ENCODE results near the gene EFHD1.
"Not testable (repeated sequence)": the region's sequence is repeated elsewhere in the genome, so short reads cannot be mapped to it uniquely, and the experiment has no call there.

EFHD1 gene

DNA sequence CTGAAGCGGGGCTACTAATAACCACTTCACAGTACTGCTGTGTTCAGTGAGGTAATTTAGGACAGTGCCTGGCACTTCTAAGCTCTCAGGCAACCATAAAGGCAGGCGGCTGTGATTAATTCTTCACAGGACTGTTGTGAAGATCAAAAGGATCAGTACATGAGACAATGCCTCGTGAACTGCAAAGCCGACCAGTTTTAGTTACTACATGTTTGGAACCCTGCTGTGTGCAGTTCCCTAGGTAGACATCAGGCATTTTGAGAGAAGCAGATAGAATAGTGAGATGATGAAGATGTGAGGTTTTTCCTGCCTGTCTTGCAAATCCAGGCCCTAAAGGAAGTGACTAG is 19.1 kb downstream of the EFHD1 start:
- no peak for DNase-seq (ENCODE audit: low spot score)

DNA sequence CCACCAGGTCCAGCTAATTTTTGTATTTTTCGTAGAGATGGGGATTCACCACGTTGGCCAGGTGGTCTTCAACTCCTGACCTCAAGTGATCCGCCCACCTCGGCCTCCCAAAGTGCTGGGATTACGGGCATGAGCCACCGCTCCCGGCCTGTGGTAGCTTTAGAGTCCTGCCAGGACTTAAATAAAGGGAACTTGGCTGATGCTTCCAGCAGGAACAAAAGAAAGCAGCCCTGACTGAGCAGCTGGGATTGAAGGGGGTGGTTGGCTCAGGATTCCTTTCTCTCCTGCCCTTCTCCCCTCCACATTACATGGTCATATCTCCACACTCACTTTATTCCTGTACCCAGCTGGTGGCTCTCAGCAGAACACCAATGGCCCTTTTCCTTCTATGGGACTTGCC is 20.0 kb downstream of the EFHD1 start:
- no peak for DNase-seq (ENCODE audit: low spot score)

DNA sequence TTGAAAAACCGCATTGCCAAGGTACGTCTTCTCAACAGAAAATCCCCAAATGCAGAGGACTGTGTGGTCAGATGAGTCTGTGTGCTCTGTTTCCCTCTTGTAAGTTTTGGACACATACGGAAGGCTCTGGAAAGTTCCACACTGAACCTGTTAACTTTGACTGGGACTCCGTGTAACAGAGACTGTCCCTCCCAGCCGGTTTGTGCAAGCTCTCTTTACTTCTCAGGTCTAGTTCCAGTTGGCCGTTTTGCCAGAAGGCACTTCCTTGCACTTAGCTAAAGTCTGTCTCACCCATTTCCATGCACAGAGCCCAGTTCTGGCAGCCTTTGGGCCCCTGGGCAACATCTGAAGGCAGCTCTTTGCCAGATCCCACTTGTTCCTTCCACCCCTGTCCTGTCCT is 22.0 kb downstream of the EFHD1 start:
- DNase-seq (ENCODE audit: low spot score) = no peak

DNA sequence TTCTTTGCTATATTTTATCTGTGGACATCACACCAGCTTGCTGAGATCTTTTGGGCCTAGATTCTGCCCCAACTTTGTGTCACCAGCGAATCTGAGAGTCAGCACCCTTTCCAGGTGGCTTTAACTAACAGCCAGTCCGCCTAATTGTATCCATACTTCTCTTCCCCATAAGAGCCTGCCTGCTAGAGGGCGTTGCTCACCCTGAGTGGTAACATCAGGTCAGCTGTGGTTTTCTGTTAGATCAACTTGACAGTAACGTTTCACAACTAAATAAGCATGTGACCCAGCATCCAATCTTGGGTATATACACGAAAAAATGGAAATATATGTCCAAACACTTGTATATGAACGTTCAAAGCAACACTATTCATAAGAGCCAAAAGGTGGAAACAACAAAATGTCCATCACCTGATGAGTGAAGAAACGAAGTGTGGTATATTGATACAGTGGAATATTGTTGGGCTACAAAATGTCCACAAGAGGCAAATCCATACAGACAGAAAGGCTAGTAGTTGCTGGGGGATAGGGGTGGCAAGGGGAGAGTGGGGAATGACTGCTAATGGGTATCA is 24.9 kb downstream of the EFHD1 start:
- peak; percentile 45 for DNase-seq (ENCODE audit: low spot score)

DNA sequence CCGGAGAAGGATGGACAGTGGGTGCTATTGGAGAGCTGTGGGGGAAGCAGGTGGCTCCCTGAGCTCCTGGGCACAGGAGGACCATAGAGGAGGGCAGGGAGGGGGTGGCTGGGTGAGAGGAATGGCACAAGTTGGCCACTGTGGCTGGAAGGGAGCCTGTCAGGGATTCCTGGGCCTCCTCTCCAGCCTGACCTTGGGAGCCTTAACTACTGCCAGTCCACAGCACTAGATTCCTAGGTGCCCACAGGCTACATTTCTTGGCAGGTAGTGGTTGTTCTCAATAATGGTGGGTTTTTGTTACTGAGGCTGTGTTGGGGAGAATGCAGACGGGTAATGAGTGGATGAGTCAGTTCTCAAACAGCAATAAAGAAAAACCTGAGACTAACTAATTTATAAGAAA is 26.0 kb downstream of the EFHD1 start:
- no peak for DNase-seq (ENCODE audit: low spot score)

DNA sequence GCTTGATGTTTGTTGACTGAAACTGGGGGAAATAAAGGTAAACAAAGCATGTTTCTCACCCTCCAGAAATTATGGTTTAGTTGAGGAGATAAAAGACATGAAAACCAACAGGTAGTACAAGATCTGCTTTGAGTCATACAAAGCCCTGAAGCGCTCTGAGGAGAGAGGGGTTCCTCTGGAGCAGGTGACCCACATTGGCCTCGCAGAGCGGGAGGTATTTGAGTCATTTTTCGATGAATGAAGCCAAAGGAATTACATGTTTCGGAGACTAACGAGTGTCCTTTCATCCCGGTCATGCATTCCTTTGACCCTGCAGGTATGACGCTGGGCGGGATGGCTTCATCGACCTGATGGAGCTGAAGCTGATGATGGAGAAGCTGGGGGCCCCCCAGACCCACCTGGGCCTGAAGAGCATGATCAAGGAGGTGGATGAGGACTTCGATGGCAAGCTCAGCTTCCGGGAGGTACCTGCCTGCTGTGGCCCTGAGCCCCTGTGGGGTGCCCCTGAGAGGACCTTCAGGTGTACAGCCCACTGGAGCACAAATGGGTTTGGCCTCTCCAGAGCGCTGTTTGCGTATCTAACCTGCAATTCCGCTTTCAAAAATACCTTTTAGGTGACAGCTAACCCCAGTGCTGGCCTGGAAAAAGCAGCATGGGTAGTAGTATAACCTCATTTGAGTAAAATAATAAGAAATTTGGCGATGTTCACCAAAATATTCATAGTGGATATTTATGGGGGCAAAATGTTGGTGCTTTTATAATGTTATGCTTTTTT is 29.3 kb downstream of the EFHD1 start:
- no peak for DNase-seq (ENCODE audit: low spot score)

DNA sequence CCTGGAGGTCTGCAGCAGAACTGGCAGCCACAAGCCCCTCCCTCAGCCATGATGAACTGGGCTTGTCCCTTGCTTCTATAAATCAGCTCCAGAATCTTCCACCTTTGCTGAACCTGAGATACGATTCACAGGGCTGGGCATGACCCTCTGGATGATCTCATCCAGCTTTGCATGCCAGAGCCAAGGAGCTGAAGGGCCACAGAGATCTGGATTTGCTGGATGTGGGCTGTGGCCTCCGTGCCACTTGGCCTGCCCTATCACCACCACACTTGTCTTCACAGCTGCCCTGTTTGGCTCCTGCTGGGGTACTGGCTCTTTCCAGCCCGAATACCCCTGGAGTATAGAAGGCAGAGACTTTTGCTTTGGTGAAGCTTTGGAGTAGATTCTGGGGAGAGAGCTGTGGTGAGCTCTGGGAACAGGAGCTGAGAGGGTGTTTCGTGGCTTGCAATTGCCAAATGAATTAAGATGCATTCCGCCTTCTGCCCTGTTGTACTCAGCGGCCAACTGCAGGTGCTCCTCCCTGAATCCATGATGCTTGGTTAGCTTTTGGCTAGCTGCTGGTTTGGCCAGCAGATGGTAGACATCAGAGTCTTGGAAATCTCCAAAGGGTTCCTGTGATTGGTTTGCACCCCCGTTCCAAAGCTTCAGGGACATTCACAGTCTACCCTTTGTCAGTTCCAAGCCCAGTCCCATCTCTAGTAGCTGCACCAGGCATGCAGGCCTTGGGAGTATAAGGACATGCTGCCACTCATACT is 32.8 kb downstream of the EFHD1 start:
- peak; percentile 11 for DNase-seq (ENCODE audit: low spot score)

DNA sequence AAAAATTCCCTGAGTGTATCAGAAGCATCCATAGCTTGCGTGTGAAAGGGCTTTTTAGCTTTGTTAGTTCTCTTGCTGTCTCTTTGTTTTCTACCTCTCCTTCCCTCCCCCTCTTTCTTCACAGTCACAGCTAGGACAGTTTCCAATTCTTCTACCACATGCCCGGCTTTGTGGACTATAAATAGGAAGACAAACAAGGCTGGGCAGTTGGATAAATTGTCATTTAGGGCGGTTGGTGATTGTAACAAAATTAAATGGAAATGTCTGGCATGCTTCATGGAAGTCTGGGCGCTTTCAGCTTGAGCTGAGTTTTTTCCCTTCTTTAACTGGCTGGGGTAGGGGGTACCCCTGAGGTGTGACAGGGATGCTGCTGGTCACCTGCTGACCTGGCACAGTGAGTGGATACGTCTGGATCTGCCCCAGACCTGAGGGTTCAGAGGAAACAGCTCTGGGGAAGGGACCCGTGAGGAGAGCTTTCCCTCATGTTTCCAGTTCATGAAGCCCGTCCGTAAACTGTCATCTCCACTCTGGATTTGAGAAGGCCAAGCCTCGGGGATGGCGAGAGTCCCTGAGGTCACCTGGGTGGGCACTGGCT is 34.7 kb downstream of the EFHD1 start:
- peak; percentile 14 for DNase-seq (ENCODE audit: low spot score)

DNA sequence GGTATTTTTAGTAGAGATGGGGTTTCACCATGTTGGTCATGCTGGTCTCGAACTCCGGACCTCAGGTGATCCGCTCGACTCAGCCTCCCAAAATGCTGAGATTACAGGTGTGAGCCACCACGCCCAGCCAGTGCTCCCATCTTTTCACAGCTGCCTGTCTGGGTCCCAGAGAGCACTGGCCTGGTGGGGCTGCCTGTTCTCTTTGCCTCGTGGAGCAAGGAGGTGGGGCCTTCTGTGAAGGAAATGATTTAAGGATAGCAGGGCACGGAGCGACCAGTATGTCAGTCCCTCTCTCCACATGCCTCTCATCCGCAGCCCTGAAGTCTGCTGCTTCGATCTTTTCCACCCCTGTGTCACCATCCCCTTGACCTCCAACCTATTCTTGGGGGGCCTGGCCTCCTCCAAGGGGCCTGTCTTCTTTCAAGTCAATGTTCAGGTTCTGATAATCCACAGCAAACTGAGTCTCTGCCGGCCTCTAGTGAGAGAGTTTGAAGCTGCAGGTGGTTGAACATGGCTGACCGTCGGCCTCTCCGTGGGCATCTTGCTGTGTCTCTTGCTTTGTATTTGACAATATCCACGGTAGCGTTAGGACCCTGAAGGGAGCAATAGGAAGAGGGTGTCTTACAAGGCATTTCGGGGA is 35.5 kb downstream of the EFHD1 start:
- DNase-seq (ENCODE audit: low spot score) = peak; percentile 63

DNA sequence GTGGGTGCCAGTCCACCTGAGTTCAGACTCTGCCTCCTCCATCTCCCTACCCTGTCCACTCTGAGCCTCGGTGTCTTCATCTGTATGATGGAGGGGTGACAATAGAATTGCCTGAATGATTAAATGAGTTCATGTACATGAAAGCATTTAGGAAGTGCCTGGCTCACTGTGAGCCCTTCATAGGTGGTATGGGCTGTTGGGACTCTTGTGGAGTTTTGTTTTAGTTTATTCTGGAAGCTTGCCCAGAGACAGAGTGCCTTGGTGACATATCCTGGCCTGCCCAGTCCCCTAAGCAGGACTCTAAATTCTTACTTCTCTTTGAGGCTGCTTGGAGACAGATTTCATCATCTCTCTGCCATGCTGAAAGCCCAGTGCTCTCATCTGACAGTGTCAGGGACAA is 39.2 kb downstream of the EFHD1 start:
- no peak for DNase-seq (ENCODE audit: low spot score)

DNA sequence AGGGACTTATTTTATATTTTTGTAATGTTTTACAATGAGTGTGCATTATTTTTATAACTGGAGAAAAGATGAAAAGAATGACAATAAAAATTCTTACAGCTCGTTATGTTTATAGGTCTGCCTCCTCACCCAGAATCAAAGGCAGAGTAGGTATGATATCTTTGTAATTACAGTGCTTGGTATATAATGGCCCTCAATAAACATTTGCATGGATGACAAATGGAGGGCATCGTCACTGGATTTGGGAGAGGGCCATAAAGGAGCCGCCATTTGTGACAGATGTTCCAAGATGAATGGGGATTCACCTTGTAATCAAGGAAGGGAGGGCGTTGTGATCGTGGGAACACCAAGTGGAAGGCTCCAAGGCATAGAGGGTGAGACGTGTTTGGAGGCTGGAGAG is 41.1 kb downstream of the EFHD1 start:
- DNase-seq (ENCODE audit: low spot score) = no peak

DNA sequence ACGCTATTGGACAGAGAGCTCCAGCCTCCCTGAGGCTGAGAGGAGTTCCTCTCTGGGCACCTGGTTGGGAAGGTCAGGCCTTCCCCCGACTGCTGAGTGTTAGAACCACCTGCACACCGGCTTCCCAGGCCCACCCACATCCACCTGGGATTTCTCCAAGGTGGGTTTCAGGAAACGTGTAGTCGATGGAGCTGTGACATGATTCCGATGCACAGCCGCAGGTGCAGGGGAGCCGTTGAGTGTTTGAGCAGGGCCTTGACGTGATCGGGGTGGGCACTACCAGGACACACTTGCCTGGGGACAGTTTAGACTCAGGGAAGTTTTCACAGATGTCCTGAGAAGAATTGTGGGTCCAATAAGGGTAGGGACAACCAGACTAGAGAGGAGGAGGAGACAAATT is 42.0 kb downstream of the EFHD1 start:
- DNase-seq (ENCODE audit: low spot score) = no peak

DNA sequence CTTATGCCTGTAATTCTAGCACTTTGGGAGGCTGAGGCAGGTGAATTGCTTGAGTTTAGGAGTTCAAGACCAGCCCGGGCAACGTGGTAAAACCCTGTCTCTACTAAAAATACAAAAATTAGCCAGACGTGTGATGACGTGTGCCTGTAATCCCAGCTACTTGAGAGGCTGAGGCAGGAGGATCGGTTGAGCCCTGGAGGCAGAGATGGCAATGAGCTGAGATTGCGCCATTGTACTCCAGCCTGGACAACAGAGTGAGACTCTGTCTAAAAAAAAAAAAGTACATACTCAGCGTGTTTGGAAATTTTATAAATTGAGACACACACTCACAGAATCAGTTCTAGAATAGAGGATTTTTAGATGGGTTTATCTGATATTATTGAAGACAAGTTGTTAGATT is 46.6 kb downstream of the EFHD1 start:
- no peak for DNase-seq (ENCODE audit: low spot score)

DNA sequence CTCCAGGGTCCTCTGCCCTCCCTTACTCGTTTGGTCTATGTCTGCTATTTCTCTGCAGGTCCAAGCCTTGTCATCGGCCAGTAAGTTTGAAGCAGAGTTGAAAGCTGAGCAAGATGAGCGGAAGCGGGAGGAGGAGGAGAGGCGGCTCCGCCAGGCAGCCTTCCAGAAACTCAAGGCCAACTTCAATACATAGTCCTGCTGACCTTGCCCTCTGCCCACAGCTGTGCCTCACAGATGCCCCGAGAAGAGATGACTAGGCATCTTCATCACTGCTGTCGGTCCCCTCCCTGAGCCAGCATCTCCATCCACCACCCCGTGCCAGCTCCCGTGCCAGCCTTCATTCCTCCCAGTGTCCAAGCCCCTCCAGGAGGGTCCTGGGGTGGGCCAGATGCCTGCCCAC is 48.1 kb downstream of the EFHD1 start:
- no peak for DNase-seq (ENCODE audit: low spot score)

DNA sequence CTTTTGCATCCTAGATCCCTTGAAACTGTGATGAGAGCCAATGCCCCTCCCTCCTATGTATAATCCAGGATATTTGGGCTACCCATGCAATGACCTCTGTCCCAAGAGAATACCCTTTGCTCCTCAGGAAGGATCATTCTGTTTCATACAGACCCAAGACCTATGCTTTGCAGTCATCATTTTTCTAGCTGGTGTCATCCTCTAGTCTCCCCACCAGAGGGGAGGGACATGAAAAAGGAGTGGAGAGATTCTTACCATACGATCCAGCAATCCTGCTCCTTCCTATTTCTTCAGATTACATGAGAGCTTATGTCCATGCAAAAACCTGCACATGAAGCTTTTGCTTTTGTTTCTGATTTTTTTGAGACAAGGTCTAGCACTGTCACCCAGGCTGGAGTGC is 50.0 kb downstream of the EFHD1 start:
- no peak for DNase-seq (ENCODE audit: low spot score)

DNA sequence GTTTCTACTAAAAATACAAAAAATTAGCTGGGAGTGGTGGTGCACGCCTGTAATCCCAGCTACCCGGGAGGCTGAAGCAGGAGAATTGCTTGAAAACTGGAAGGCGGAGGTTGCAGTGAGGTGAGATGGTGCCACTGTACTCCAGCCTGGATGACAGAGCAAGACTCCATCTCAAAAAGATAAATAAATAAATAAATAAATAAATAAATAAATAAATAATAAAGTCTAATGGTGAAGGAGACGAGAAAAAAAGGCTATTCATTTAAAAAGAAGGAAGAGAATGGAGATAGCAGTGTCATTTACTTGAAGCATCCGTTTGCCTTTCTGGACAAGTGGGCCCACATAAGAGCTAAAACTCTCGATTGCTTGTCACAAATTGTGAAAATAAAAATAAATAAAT is 52.0 kb downstream of the EFHD1 start:
- not testable (repeated sequence) for DNase-seq (ENCODE audit: low spot score)

DNA sequence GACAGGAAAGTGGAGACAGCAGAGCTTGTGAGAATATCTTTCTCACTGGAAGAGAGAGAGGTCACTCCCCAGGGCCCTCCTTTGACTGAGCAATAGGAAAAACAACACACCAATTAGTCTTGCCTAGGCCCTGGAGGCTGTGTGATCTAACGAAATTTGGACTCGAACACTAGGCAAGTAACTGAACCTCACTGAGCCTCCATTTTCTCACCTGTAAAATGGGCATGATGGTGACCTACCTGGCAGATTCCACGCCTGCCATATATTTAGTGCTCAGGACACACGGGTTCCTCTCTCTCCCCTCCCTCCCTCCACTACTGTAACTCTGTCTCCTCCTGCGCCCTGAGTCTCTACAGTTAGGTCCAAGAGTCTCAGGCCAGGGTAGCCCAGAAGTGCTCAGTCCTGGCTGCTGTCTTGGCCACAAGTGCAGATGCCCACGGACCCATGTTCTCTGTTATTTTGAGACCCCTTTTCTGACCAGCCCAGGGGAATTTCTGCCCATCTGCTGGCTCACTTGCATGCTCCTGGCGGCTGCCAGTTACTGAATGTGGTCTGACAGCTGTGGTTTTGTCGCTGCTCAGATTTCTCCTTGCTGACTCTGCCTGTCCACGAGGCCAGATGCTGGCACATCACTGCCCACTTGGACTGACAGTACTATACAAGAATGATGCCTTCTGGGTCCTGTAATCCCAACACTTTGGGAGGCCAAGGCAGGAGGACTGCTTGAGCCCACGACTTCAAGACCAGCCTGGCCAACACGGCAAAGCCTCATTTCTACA is 54.2 kb downstream of the EFHD1 start:
- DNase-seq (ENCODE audit: low spot score) = no peak

DNA sequence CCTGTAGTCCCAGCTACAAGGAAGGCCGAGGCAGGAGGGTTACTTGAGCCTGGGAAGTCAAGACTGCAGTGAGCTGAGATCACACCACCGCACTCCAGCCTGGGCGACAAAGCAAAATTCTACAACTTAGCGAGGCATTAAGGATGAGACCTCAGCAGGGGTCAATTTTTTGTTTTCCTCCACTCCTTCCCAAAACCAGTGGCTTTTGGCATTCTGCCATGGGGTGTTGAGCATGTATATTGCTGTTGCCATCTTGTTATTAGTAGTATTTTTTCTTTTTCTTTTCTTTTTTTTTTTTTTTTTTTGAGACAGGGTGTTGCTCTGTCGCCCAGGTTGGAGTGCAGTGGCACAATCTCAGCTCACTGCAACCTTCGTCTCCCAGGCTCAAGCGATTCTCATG is 54.8 kb downstream of the EFHD1 start:
- DNase-seq (ENCODE audit: low spot score) = no peak

DNA sequence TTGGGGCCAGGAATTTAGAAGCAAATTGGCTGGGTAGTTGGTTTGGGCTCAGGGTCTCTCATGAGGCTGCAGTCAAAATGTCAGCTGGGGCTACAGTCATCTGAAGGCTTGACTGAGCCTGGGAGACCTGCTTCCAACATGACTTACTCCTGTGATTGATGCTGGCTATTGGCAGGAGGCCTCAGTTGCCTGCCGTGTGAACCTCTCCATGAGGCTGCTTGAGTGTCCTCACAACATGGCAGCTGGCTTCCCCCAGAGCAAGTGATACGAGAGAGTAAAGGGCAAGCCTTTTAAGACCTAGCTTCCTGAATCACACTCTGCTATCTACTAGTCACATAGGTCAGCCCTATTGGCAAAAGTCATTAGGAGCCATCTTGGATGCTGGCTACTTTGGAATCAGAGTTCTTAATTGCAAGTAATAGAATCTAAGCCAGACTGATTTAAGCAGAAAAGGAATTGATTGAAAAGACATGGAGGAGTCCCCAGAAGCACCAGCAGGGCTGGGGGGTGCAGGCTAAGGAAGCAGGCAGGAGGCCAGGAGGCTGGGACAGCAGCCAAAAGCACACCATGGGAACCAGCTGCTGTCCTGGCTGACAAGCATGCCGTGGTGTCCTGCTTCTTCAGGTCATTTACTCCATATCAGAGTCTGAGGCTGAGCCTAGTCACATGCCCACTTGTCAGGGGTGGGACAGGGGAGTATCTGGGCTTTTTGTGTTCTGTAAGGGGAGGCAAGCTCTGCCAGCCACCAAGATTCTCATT is 55.9 kb downstream of the EFHD1 start:
- DNase-seq (ENCODE audit: low spot score) = peak; percentile 27

DNA sequence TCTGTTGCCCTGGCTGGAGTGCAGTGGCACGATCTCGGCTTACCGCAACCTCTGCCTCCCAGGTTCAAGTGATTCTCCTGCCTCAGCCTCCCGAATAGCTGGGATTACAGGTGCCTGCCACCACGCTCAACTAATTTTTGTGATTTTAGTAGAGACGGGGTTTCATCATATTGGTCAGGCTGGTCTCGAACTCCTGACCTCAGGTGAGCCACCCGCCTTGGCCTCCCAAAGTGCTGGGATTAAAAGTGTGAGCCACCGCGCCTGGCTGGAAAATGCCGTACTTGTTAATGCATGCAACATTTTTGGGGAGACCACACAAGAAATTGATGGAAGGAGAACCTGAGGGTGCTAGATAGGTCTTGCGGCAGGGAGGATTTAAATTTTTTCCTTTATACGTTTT is 57.7 kb downstream of the EFHD1 start:
- DNase-seq (ENCODE audit: low spot score) = not testable (repeated sequence)

DNA sequence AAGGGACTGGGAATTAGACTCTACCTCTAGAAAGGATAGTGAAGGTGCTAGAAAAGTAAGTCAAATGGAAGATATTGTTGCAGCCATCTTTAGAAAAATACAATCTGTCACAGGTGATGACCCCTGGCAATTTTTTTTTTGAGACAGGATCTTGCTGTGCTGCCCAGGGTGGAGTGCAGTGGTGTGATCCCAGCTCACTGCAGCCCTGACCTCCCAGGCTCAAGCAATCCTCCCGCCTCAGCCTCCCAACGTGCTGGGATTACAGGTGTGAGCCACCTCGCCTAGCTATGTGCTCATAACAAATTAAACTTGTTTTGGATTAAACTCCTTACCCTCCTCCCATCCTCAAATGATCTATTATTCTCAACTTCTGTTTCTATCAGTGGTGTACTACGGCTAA is 59.9 kb downstream of the EFHD1 start:
- DNase-seq (ENCODE audit: low spot score) = no peak
